ENCODE measurements around the gene TOMM34. TPM values are rescaled to one million over a fixed set of nuclear protein-coding genes. Genes with fewer than 3 reads are reported as not detected.

TOMM34 gene
- total RNA-seq, 1 experiment from 2014 or later, result 42.3 TPM

DNA sequence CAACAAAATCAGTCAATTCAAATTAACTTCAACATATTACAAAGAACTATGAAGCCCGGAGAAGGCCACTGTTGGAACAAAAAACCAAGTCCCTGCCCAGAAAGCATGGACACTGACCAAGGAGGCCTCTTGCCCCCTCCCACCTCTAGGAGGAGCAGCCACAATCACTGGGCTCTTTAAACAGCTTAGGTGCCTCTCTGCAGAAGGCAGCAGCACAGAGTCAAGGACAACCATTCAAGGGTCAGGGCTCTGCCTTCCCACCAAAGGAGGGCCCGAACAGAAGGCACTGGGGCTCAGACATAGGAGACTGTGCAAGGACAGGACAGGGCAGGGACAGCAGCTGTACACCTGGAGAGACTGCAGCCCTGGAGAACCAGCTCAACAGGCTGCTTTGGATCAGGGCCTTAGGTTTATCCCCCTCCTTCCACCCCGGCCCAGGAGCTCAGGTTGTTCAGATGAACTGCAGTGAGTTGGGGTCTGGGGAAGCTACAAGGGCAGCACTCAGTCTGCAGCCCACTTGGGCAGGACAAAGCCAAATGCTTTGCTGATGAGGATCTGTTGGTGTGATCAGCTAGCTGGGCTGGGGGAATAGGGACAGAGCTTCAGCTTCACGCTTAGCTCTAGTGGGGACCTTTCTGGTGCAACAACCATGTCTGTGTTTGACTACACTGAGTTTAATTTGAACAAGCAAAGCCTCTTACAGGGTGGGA is 17.8 kb downstream of the TOMM34 start:
- in situ Hi-C loops (cut with HindIII; ENCODE audit: low pct_unique_long_range_greater_than_20kb, low sequenced_read_pairs), result no loop called here
- no peak for DNase-seq (ENCODE audit: low read depth)

- DNase-seq (ENCODE audit: low read depth), result no peak
- in situ Hi-C loops (cut with HindIII; ENCODE audit: low pct_unique_long_range_greater_than_20kb, low sequenced_read_pairs), result no loop called here
Measured at GRCh38 chr20:44941120-44941691, 19.0 kb downstream of the TOMM34 start.

DNA sequence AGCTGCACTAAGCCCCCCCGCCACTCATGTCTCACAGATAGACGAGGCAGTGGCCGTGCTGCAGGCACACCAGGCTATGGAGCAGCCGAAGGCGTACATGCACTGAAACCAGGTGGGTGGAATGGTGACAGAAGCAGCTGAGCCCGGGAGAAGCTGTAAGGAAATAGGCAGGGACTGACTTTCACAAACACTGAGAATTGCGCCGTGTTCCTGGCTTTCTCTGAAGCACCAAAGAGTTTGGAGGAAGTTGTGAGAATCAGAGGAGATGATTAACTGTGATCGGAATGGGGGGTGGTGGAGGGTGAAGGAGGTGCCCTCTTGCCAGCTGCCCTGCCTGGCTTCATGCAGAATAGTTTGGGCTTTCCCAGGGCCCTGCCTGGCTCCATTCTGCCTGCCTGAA is 21.6 kb downstream of the TOMM34 start:
- in situ Hi-C loops (cut with HindIII; ENCODE audit: low pct_unique_long_range_greater_than_20kb, low sequenced_read_pairs), result no loop called here
- DNase-seq (ENCODE audit: low read depth), result no peak

- DNase-seq (ENCODE audit: low read depth), result no peak
- in situ Hi-C loops (cut with HindIII; ENCODE audit: low pct_unique_long_range_greater_than_20kb, low sequenced_read_pairs), result no loop called here
Measured at GRCh38 chr20:44936510-44936909, 23.7 kb downstream of the TOMM34 start.

GRCh38 chr20:44932916-44933315 is 27.3 kb downstream of the TOMM34 start:
- DNase-seq (ENCODE audit: low read depth), result no peak
- in situ Hi-C loops (cut with HindIII; ENCODE audit: low pct_unique_long_range_greater_than_20kb, low sequenced_read_pairs), result no loop called here

DNA sequence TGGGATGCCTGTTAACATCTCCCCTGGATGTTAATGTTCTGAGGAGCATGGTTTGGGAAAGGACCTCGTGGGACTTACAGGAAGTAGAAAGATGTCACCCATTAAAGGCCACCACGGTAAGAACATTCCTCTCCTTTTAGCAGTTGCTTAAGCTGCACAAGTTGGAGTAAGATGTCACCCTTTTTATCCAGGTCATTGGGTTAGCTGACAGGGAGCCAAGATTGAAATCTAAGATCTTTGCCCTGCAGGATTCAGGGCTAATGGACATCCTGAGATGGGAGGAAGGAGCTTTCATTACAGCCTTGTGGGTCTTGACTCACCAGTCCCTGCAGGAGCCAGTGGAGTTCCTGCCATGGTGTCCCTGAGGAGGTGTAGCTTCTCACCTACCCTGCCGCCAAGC is 28.3 kb downstream of the TOMM34 start:
- no peak for DNase-seq (ENCODE audit: low read depth)
- in situ Hi-C loops (cut with HindIII; ENCODE audit: low pct_unique_long_range_greater_than_20kb, low sequenced_read_pairs), result no loop called here

DNA sequence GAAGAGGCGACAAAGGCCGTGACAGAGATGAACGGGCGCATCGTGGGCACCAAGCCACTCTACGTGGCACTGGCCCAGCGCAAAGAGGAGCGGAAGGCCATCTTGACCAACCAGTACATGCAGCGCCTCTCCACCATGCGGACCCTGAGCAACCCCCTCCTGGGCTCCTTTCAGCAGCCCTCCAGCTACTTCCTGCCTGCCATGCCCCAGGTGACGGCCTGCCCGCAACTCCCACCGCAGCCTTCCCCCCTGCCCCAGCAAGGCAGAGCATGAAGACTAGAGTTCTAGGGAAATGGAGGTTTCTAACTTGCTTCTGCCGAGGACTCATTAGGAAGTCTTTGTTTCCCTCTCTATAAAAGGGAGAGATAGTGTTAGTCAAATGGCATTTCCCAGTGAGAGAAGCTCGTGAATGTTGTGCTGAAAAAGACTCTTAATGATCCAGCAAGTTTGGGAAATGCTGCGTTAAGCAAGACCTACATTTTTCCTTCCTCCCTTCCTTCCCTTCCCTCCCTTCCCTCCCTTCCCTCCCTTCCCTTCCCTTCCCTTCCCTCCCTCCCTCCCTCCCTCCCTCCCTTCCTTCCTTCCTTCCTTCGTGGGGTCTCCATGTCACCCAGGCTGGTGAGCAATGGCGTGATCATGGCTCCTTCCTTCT is 29.6 kb downstream of the TOMM34 start:
- in situ Hi-C loops (cut with HindIII; ENCODE audit: low pct_unique_long_range_greater_than_20kb, low sequenced_read_pairs), result no loop called here
- DNase-seq (ENCODE audit: low read depth), result no peak

DNA sequence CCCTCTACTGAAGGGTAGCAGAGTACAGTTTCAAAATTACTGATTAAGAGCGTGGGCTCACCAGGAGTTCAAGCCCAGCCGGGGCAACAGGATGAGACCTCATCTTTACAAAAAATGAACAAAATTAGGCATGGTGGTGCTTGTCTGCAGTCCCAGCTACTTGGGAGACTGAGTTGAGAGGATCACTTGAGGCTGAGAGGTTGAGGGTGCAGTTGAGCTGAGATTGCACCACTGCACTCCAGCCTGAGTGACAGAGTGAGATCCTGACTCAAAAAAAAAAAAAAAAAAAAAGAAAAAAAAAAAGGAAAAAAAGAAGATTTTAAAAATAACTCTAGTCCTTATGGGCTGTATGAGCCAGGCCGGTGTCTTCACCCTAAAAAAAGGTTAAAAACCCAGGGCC is 31.6 kb downstream of the TOMM34 start:
- no peak for DNase-seq (ENCODE audit: low read depth)
- in situ Hi-C loops (cut with HindIII; ENCODE audit: low pct_unique_long_range_greater_than_20kb, low sequenced_read_pairs), result no loop called here

DNA sequence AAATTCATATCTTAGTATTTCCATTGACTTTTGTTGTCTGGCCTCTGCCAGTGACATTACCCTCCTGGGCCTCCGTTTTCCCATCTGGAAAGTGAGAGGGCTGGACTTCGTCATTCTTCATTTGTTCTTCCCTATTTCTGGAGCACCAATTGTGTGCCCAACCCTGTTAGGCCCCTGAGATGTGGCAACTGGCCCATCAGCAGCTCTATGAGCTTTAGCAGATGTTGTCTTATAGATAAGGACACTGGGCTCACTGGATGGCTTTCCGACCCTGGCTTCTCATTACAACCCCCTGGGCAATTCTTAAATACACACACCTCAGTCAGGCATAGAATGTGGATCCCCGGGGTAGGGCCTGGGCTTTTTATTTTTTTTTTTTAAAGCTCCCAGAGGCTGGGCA is 35.7 kb downstream of the TOMM34 start:
- in situ Hi-C loops (cut with HindIII; ENCODE audit: low pct_unique_long_range_greater_than_20kb, low sequenced_read_pairs), result no loop called here
- no peak for DNase-seq (ENCODE audit: low read depth)

DNA sequence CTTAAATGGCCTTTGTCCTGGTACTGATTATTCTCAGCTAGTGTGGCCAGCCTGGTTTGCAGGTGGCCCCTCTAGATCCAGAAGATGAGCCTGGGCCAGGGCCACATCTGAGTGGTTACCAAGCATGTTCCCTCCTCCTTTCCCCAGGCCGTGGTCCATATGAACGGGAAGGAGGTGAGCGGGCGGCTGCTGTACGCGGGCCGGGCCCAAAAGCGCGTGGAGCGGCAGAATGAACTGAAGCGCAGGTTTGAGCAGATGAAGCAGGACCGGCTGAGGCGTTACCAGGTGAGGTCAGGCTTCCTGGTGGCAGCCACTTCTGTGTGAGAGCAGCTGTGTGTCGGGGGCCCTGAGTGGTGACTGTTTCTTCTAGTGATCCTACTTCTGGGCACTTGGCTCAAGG is 38.8 kb downstream of the TOMM34 start:
- in situ Hi-C loops (cut with HindIII; ENCODE audit: low pct_unique_long_range_greater_than_20kb, low sequenced_read_pairs), result no loop called here
- DNase-seq (ENCODE audit: low read depth), result no peak

GRCh38 chr20:44918761-44919160 is 41.4 kb downstream of the TOMM34 start:
- in situ Hi-C loops (cut with HindIII; ENCODE audit: low pct_unique_long_range_greater_than_20kb, low sequenced_read_pairs), result no loop called here
- no peak for DNase-seq (ENCODE audit: low read depth)

DNA sequence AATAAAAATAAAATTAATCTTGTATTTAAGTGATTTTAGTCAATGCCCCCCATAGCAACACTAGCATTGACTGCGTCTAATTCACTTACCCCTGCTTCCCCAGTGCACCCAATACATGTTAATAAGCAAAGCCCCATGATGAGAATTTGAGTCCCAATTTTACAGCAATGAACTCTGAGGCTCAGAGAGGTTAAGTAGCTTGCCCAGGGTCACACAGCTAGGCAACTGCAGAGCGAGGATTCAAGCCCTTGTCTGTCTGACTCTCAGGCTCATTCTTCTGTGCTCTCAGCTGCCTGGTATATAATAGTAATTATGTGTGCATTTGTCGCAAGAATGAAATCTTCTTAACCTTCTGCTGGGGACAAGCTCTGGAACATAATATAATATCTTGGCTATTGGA is 41.9 kb downstream of the TOMM34 start:
- in situ Hi-C loops (cut with HindIII; ENCODE audit: low pct_unique_long_range_greater_than_20kb, low sequenced_read_pairs), result no loop called here
- DNase-seq (ENCODE audit: low read depth), result no peak

DNA sequence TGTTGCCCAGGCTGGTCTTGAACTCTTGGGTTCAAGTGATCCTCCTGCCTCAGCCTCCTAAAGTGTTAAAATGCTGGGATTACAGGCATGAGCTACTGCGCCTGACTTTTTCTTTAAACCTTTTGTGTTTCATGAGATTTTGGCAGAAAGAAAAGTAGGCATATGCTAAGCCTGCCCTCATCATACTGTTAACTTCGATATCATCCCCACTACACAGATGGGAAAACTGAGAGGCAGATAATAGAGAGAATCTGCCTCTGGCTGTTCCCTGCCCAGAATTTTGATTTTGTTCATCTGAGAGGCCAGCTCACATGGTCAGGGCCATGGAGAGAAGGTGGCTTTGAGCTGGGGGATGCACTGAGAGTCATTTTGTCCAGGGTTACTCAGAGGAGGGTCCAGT is 42.8 kb downstream of the TOMM34 start:
- no peak for DNase-seq (ENCODE audit: low read depth)
- in situ Hi-C loops (cut with HindIII; ENCODE audit: low pct_unique_long_range_greater_than_20kb, low sequenced_read_pairs), result no loop called here

- in situ Hi-C loops (cut with HindIII; ENCODE audit: low pct_unique_long_range_greater_than_20kb, low sequenced_read_pairs), result no loop called here
- no peak for DNase-seq (ENCODE audit: low read depth)
Measured at GRCh38 chr20:44916586-44916985, 43.6 kb downstream of the TOMM34 start.

- in situ Hi-C loops (cut with HindIII; ENCODE audit: low pct_unique_long_range_greater_than_20kb, low sequenced_read_pairs), result no loop called here
Measured at GRCh38 chr20:44914924-44915323, 45.3 kb downstream of the TOMM34 start.

GRCh38 chr20:44912189-44912588 is 48.0 kb downstream of the TOMM34 start:
- DNase-seq (ENCODE audit: low read depth), result no peak
- in situ Hi-C loops (cut with HindIII; ENCODE audit: low pct_unique_long_range_greater_than_20kb, low sequenced_read_pairs), result no loop called here

More at GRCh38 chr20:44914924-44915323, 45.3 kb downstream of the TOMM34 start:
- DNase-seq (ENCODE audit: low read depth), result no peak

- in situ Hi-C loops (cut with HindIII; ENCODE audit: low pct_unique_long_range_greater_than_20kb, low sequenced_read_pairs), result no loop called here
- DNase-seq (ENCODE audit: low read depth), result peak; percentile 90
Measured at GRCh38 chr20:44911264-44911921, 48.8 kb downstream of the TOMM34 start.

DNA sequence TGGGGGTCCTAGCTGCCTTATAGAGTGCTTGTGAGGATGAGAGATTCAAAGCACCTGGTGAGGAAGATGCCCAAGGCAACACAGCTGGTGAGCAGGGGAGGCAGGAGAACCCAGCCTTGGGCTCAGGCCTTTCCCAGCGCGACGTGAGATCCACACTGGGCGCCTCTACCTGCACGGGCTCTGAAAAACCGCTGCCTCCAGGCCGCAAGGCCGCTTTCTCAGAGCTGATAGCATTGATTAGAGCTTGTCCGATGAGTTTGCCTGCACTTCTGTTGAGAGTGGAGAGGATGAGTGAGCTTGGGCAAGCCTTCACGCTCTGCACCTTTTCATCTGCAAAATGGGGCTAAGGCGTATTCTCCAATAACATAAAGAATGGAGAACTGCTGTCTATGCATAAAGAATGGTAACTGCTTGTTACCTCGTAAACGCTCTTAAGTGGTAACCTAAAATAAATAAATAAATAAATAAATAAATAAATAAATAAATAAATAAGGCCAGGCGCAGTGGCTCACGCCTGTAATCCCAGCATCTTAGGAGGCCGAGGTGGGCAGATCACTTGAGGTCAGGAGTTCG is 49.4 kb downstream of the TOMM34 start:
- in situ Hi-C loops (cut with HindIII; ENCODE audit: low pct_unique_long_range_greater_than_20kb, low sequenced_read_pairs), result no loop called here
- peak; percentile 45 for DNase-seq (ENCODE audit: low read depth)
